LoVo (cell line): Measurements from ENCODE around the gene ITSN1.
"Not testable (repeated sequence)": the region's sequence is repeated elsewhere in the genome, so short reads cannot be mapped to it uniquely, and the experiment has no call there.

Experiments used
- DNase-seq: peaks from one replicate; pipeline ENCODE4 v3.0.0-alpha.2; 2016; ENCODE audit warnings: low spot score

Gene ITSN1

DNA sequence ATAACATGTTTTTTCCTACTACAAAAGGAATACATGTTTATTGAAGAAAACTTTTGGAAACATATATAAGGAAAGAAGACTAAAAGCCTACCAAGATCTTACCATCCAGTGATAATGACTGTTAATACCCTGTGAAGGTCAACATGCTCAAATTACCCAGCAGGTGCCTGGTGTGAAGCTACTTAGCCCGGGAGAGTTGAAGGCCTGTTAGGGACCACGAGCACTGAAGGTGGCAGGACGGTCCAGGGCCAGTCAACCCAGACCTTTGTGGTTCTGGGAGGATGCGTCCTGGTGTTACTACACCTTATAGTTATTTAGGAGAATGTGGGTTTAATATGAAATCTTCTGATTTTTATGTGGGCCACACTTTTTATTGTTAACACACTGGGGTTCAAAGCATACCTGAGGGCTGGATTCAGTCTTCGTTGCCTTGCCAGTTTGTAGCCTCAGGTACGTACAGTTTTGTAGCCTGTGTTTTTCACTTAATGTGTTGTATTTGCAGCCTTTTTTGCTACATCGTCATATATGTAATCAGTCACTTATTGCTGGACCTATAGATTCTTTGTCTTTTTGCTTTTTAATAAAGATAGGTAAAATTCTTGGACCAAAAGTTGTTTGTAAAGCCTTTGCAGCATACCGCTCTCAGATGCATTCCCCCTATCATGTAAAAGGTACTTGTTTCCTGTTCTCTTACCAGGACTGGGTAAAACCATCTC, 9.8 kb downstream of the ITSN1 start:
- no peak for DNase-seq

DNA sequence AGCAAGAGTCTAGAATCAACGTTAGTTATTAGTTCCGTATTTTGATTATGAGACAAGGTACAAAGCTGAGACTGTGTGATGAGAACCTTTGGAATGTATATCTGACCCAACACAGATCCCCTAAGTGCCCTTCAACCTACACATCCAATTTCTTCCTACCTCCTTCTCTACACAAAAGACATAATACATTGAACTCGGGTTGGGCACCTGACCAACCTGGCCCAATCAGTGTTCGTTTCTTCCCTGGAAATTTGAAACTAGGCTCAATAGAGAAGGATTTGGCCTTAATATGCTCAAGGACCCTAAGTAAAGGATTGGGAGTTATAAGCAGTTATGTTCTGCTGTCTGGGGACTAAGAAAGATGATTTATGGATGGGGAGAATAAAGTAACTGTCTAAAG, 12.1 kb downstream of the ITSN1 start:
- no peak for DNase-seq

DNA sequence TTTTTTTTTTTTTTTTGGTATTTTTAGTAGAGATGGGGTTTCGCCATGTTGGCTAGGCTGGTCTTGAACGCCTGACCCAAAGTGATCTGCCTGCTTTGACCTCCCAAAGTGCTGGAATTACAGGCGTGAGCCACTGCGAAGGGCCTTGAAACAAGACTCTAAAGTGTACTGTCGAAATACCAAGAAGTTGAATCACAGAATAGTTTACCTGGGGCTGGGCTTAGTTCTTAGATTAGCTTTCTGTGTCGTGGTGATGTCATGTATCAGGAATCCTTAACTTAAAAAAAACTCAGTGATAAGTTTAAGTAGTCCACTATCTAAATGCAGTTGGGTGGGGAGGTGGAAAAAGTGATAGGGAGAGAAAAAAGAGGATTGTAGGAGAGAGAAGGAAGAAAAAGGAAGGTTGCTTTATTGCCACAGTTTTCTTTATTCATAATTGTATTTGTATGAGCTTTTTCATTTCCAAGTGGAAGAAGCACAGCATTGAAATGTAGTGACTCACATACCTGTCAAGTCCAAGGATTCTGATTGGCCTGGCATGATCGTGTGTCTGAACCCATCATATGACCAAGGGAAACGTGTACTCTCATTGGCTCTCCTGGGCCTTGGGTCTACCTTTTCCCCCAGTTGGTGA, 13.4 kb downstream of the ITSN1 start:
- peak; percentile 92 for DNase-seq

DNA sequence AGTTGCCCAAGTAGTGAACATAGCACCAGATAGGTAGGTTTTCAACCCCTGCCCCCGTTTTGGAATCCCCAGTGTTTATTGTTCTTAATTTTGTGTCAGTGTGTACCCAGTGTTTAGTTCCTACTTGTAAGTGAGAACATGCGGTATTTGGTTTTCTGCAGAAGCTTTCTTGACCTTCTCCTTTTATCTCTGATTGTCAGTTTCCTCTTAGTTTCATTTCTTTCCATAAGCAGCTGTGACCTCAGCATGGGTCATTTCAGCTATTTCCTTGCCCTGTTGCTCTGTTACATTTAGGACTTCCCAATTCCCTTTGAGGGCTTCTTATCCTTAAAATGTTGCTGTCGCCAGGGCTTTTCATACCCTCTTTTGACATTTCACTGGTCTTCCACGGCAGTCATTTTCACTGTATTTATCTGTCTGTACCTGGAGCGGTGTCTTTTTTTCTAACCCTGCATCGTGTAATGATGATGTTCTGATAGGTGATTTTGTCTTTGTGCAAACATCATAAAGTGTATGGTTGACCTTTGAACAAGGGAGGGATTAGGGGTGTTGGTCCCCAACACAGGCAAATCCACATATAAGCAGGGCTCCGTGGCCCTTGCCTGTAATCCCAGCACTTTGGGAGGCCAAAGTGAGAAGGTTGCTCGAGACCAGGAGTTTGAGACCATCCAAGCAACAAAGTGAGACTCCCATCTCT, 15.0 kb downstream of the ITSN1 start:
- DNase-seq: no peak

DNA sequence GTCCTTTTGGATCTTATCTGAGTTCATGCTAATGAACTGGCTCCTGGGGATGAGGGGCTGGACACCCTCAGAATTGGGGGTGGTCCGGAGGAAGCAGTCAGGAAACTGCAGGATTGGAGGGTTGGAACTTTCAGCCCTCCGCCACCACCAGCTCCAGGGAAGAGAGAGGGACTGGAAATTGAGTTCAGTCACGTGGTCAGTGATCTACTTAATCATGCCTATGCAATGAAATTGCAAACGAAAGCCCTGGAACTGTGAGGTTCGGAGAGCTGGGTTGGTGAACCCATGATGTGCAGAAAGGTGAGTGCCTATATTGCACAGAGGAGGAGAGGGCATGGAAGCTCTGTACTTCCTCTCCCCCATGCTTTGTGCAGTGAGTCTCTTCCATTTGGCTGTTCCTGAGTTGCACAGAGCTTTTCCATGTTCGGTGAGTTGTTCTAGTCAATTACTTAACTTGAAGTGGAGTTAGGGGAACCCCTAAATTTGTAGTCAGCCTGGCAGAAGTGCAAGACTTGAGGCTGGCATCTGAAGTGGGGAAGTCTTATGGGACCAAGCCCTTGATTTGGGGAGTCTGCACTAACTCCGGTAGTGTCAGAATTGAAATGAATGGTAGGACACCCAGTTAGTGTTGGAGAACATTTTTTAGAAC, 16.7 kb downstream of the ITSN1 start:
- no peak for DNase-seq

GRCh38 chr21:33659568-33659949, 17.3 kb downstream of the ITSN1 start:
- no peak for DNase-seq

- no peak for DNase-seq
Measured at GRCh38 chr21:33660406-33660805, 18.1 kb downstream of the ITSN1 start.

- DNase-seq: no peak
Measured at GRCh38 chr21:33661146-33661545, 18.8 kb downstream of the ITSN1 start.

GRCh38 chr21:33662046-33662445, 19.7 kb downstream of the ITSN1 start:
- no peak for DNase-seq

DNA sequence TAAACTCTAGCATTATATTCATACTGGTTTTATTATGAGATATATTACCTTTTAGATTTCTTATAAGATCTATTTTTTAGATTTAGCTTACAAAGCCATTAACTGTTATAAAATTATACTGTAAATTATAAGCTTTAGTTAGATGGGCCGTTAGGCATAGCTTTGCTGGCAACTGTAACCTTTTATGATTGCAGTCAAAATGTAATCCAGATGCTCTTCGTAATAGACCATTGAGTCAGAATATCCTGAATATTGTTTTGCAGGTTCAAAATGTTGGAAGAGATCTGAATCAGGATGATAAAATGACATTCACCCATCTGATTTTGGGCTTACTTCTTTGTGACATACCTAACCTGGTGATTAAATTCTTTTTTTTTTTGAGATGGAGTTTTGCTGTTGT, 20.9 kb downstream of the ITSN1 start:
- DNase-seq: no peak

DNA sequence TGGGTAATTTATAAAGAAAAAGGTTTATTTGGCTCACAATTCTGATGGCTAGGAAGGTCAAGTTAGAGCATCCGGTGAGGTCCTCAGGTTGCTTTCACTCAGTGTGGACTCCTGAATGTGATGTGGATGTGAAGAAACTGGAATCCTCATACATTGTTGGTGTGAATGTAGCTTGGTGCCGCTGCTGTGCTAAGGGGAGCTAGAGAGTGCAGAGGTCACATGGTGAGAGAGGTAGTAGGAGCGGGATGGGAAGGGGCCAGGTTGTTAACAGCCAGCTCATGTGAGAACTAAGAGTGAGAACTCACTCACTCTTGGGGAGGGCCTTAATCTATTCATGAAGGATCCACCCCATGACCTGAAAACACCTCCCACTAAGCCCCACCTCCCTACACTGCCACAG, 21.8 kb downstream of the ITSN1 start:
- DNase-seq: no peak

GRCh38 chr21:33666153-33666552, 23.9 kb downstream of the ITSN1 start:
- DNase-seq: no peak

DNA sequence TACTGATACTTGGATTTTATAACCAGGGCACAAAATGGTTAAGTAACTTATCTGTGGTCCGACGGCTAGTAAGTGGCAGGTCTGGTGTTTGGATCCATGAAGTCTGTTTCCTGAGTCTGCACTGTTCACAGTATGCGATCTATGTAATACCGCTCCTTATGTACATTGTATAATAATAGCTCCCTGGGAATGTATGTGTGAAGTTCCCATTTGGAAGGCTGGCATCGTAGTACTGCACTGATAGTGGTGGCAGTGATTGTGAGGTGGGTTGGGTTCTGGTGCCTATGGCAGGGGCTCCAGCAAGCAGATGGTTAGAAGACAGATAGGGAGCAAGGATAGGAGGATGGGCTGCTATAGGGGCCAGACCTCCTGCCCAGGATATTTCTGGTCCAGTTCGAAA, 25.3 kb downstream of the ITSN1 start:
- DNase-seq: no peak

GRCh38 chr21:33668180-33668579, 25.9 kb downstream of the ITSN1 start:
- no peak for DNase-seq

- no peak for DNase-seq
Measured at GRCh38 chr21:33668620-33669019, 26.3 kb downstream of the ITSN1 start.

- DNase-seq: no peak
Measured at GRCh38 chr21:33670076-33670978, 28.0 kb downstream of the ITSN1 start.

- DNase-seq: no peak
Measured at GRCh38 chr21:33673473-33673872, 31.2 kb downstream of the ITSN1 start.

DNA sequence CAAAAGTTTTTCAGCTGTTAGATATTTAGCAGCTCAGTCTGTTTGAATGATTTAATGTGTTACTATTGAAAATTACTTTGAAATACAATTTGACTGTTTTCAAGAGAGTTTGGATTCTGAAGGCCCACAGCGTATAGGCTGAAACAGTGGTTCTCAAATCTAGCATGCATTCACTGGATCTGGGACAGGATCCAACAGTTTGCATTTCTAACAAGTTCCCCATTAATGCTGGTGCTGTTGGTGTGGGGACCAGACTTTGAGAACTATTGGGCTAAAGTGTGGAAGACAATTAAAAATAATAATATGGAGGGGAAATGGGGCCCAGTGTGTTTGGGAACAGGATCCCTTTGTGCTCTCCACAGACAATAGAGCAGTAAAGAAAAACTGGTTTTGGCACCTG, 31.9 kb downstream of the ITSN1 start:
- DNase-seq: no peak

DNA sequence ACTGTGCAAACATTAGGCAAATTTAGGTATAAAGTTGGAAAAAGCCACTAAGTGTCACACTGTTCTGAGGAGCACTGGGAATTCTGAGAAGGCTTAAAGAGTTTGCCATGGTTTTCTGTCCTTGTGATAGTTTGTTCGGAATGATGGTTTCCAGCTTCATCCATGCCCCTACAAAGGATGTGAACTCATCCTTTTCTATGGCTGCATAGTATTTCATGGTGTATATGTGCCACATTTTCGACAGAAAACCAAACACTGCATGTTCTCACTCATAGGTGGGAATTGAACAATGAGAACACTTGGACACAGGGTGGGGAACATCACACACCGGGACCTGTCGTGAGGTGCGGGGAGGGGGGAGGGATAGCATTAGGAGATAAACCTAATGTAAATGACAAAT, 34.4 kb downstream of the ITSN1 start:
- not testable (repeated sequence) for DNase-seq

DNA sequence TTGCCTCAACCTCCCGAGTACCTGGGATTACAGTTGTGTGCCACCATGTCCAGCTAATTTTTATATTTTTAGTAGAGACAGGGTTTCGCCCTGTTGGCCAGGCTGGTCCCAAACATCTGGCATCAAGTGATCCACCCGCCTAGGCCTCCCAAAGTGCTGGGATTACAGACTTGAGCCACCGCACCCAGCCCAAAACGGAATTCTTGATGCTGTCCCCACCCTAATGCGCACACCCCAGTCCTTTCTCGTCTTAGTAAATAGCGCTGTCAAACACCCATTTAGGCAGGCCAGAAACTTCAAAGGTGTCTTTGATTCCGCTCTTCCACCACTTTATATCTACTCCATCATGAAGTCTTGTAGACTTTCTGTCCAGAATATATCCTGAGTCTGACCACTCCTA, 35.1 kb downstream of the ITSN1 start:
- DNase-seq: no peak

DNA sequence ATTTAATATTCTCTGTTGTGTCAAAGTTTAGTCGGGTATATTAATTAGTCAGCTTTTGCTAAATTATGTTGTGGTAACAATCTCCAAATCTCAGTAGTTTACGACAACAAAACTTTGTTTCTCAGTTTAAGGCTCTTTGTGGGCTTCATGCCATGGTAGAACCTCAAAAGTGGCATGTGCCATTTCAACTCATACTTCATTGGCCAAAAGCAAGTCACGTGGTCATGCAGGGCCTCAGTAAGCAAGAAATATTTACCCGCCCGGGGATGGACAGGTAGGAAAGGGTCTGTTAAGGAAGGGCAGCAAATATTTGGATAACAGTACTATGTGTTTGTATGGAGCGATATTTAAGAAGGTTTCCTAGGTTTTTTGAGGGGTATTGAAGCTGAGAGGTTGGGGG, 38.6 kb downstream of the ITSN1 start:
- no peak for DNase-seq
